Renal pelvis (tissue), 4 donors: ENCODE measurements around the gene LAMC3. TPM values are rescaled to one million over a fixed set of nuclear protein-coding genes. Genes with fewer than 3 reads are reported as not detected.

Source experiments
- DNase-seq: peaks from one replicate; pipeline ENCODE4 v3.0.0-alpha.2; 2013
- polyA plus RNA-seq, 3 donors: library from polyadenylated mRNA; unstranded; fragments of 120-200 nt; gene quantifications; one replicate each; pipeline ENCODE4 v1.2.1, GENCODE V29; 2013; ENCODE audit not compliant: insufficient read length in 3 of 3

Gene LAMC3
- polyA plus RNA-seq, 3 donors = 30.8 to 41.4 (median 35.6) TPM

DNA sequence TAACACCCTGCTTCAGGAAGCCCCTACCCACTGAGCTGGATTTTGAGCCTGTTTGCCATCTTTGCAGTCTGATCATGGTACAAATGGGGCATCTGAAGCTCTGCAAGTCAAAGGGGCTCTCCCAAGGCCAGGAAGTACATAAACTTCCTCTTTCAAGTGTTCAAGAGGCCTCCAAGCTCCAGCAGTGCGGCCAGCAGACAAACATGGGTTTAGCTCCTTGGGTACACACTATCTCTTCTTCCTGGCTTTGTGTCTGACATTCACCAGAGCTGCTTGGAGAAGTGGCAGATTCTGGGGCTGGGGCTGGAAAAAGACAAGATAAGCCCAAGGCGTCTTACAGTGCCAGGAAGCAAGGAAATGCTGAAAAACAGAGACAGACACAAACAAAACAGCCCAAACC, 34.1 kb downstream of the LAMC3 start:
- no peak for DNase-seq

DNA sequence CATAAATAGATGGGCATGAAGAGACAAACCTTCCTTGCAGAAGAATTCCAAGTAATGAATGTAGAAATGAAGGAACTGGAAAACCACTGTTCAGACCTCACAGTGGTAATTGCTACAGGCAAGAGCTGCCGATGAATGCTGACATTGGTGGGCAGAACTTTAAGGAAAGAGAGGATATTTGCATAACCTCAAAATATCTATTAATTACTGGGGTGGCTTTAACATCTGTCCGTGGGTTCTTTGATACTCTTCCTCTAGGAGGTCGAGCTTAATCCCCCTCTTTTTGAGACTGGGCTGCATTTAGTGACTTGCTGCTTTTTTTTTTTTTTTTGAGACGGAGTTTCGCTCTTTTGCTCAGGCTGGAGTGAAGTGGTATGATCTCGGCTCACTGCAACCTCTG, 34.7 kb downstream of the LAMC3 start:
- no peak for DNase-seq

DNA sequence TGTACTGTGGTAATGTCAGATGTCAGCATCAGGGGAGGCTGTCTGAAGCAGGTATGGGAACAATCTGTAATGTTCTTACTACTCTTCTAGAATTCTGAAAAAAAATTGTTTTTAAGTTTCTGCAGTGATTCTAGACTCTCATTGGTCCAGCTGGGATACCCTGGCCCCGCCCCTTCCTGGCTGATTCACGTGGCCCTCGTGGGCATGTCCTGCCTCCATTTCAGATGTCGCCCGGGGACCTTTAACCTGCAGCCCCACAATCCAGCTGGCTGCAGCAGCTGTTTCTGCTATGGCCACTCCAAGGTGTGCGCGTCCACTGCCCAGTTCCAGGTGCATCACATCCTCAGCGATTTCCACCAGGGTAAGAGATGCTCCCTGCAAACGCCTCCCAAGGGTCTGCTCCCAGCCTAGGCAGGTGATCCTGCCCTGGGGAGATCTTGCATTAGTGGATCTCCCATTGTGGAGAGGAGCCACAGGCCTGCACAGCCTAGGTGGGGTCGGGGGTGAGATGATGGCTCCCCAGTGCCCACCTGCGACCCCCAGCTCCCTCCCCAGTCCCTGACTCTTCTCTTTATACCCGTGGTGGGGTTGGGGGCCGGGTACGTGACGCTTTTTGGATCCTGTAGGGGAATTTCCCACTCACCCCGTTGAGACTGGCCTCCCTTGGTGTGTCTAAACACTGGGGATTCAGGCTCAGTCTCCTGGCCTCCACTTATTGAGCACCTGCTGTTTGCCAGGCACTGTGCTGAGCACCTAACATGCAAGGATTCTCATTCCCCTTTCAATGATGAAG, 36.5 kb downstream of the LAMC3 start:
- no peak for DNase-seq

DNA sequence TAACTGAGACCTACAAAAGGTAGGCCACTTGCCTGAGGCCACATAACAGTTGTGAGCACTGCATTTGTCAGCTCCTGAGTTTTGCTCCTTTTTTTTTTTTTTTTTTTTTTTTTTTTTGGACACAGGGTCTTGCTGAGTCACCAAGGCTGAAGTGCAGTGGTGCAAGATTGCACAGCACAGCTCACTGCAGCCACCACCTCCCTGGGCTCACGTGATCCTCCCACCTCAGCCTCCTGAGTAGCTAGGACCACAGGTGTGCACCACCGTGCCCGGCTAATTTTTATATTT, 37.1 kb downstream of the LAMC3 start:
- no peak for DNase-seq

DNA sequence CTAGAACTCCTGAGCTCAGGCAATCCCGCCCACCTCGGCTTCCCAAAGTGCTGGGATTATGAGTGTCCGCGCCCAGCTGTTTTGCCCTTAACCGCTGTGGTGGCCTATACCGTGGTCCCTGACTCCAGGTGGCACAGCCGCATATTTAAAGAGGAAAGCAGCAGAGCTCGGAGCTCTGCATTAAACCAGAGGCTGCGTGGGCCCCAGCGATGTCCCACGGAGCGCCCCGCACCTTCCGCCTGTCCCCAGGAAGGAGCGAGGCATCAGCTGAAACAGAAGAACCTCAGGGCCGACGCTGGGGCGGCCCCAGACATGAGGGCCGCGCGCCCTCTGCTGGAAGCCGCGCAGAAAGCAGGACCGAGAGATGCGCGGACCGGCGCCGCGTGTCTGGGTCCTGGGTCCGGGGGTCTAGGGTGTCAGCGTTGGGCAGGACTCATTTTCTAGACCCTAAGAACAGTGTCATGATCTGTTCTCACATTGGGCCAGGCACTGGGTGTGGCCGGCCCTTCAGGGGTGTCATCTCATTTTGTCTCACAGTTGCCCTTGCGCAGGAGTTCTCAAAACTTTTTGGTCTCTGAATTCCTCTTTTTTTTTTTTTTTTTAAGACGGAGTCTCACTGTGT, 37.7 kb downstream of the LAMC3 start:
- DNase-seq = peak; percentile 65

DNA sequence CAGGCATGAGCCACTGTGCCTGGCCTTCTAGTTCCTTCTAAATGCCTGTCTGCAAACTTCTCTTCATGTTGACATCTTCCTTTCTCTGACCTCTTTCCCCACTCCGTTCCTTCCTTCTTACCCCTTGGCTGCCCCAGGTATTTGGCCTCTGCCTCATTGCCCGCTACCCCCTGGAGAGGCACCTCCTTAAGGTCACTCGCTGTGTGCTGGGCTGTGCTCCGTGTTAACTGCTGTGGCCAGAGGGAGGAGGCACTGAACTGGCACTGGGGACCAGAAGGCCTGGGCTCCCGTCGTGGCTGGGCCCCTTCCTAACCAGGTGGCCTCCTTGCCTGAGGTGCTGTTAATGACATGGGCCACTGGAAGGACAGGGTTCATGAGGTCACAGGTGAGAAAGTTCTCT, 39.4 kb downstream of the LAMC3 start:
- DNase-seq = no peak

DNA sequence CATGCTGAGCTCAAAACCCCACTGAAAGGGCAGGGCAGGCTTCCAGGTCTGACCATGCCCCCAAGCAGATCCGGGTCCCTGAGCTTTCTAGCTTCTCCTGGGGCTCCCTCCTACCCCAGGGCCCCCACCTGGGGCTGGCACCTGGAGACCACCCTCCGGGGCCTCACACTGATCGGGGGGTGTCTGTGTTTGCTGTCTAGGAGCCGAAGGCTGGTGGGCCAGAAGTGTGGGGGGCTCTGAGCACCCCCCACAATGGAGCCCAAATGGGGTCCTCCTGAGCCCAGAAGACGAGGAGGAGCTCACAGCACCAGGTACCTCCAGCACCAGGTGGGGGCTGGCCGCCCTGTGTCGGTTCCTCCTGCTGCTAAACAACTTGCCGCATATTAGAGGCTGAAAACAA, 39.8 kb downstream of the LAMC3 start:
- no peak for DNase-seq

DNA sequence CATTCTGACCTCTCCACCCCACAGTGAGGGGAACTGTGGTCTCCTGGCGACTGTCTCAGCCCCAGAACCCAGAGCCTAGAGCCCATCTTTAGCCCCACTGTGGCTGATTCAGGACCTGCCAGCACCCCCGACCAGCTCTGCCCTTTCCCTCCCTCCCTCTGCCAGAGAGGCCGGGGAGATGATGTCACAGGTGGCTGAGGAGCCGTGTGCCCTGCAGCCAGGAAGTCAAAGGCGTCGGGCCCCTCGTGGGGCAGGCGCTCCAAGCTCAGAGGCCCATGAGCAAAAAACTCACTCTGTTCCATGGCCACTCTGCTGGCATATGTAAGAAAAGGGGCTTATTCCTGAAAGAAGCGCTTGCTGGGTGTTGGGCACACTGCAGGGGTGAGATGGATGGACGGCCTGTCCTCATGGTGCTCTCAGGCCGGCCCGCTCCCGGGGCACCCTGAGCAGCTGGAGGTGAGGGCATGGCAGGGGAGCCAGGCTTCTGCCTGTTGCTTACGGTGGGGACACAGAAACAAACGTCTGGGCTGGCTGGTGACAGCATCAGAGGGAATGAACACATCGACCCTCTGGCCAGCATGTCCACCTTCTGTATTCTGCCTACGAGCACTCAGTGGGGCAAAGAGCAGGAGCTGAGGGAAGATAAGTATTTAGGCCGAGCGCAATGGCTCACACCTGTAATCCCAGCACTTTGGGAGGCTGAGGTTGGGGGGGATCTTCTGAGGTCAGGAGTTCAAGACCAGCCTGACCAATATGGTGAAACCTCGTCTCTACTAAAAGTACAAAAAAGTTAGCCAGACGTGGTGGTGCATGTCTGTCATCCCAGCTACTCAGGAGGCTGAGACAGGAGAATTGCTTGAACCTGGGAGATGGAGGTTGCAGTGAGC, 41.1 kb downstream of the LAMC3 start:
- no peak for DNase-seq

DNA sequence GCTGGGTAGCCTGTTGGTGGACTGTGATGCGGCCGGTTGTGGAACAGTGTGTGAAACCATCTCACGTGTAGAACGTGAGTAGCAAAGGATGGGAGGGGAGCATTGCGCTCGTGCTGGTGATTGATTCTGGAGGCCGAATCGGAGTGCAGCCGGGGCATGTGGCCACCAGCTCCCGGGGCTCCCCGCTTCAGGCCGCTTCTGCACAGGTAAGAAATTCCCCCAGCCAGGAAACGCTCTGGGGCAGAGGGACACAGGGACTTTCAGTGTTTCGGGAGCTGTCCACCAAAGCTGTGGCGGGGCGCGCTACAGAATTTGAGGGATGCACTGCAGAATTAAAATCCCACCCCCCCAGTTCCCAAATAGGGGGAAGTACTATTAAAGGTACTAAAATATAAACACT, 41.9 kb downstream of the LAMC3 start:
- no peak for DNase-seq

DNA sequence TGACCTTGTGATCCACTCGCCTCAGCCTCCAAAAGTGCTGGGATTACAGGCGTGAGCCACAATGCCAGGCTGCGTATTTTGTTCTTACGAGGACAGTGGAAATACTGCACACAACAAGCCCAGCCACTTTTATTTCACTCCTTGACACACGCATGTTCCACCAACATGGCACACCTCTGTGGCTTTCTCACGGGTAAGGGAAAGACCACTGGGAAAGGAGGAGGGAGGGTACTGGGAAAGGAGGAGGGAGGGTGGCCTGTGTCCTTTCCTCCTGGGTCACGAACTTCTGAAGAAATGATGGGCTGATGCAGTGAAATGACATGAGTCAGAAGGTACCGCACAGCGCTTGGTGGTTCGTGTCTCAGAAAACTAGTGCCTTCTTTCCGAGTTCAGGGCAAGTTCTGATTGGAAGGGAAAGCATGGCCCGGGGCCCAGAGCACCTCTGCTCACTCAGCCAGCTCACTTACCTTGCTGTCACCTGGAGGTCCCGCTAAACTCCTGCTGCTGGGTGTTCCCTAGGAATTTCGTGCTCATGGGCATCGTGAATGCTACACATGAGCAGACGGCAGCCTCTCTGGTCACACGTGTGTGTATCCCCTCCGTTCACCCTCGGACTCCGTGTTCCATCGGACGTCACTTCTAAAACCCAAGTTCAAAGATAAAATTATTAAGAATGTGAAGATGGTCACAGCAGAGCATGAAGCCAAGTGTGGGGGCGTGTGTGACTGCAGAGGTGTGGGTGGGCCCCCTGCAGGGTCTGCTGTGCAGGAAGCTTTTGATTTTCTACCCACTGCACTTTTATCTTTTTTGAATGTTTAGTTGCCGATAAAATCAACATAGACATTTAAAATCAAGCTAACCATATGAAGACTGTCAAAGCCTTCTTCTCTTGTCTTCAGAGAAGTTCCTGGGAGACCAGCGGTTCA, 42.9 kb downstream of the LAMC3 start:
- DNase-seq = no peak

DNA sequence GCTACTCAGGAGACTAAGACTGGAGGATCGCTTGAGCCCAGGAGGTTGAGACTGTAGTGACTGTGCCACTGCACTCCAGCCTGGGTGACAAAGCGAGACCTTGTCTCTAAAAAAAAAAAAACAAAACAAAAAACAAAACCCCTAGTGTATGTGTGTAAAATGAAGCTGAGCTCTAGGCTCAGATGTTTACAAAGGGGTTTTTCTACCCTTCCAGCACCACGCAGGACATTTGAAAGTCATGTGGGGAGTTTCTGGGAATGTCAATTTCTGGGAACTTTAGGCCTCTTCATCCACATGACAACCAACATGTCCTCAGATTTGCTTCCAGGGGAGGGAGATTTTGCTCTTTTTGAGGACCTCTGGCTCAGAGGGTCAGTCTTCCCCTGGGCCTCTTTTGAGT, 44.9 kb downstream of the LAMC3 start:
- no peak for DNase-seq

DNA sequence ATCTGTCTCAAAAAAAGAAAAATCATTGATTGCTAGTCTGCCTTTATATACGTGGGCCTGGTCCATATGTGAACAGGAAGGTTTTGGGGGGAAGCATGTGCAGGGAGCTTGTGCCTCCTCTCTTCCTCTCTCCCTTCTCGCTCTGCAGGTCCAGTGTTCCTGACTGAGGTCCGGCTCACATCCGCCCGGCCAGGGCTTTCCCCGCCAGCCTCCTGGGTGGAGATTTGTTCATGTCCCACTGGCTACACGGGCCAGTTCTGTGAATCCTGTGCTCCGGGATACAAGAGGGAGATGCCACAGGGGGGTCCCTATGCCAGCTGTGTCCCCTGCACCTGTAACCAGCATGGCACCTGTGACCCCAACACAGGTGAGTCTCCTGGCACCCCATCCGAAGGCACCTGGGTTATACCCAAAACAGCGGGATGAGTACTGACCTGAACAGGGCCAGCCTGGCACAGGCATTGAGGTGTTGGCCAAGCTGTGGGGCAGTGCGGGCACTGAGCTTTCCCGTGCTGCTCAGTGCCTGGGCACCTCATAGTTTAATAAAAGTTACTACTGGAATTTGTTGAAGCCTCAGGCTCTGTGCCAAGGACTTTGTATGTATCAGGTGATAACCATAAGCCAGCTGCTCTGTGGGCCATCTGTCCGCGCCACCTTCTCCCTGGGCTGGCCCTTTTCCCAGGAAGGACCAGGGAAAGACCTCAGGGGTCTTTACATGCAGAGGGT, 48.0 kb downstream of the LAMC3 start:
- no peak for DNase-seq

DNA sequence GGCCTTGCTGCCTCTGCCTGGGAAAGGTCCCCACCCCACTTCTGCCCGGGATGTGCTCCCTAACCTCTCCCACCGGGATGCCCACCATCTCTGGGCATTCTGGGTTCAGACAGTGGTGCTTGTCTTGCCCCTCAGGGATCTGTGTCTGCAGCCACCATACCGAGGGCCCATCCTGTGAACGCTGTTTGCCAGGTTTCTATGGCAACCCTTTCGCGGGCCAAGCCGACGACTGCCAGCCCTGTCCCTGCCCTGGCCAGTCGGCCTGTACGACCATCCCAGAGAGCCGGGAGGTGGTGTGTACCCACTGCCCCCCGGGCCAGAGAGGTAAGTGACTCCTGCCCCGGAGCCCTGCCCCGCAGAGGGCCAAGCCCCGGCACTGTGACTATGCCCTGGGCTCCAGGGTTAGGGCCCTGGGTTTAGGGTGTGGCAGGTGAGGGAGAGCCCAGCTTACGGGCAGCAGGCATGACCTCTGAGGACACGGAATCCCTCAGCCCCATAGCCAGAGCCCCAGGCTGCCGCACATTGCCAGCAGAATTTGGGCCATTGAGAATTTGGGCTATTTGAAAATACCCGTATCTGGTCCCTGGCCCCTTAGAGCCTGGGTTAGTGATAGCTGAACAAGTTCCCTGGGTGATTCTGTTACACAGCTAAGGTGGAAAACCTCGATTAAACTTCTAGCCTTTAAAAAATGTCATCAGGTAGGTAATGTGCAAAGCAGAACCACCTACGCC, 52.1 kb downstream of the LAMC3 start:
- DNase-seq = no peak

DNA sequence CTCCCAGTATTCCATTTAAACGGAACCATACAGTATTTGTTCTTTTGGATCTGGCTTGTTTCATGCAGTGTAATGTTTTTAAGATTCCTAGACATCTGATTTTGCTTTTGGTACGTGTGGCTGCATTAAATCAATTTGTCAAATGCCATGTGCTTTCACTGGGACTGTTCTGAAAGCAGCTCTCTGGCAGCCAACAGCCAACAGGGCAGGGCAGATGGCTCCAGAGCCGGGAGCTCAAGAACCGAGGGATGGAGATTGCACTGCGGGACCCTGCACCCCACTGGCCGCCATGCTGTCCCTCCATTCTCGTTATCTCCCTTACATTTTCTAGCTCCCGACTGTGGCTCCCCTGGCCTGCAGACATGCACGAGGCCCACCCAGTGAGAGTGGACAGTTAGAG, 54.0 kb downstream of the LAMC3 start:
- no peak for DNase-seq

DNA sequence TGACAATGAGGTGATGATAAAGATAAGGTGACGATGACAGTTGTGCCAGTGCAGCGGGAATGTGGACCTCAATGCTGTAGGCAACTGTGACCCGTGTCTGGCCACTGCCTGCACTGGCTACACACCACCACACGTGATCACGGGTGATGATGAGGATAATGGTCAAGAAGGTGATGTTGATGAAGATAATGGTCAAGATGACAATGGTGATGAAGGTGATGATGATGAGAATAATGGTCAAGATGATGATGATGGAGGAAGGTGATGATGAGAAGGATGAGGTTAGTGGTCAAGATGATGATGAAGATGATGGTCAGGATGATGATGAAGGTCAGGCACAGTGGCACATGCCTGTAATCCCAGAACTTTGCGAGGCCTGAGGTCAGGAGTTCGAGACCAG, 56.6 kb downstream of the LAMC3 start:
- no peak for DNase-seq

DNA sequence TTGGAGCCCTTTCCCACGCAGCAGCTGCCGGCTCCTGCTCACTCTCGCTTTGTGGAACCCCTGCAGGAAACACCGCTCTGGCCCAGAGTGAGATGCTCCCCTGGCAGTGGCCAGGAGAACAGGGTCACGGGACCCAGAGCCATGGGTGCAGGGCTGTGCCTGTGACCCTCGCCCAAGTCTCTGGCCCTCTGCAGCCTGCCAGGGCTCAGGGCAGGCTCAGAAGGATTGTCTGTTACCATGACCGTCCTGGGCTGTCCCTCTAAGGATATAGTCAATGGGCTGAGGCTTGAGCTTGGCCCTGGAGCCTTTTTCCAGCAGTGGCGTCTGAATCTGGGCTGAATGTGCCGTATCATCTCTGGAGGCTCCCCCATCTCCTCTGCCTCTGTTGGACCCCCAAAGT, 58.7 kb downstream of the LAMC3 start:
- no peak for DNase-seq

DNA sequence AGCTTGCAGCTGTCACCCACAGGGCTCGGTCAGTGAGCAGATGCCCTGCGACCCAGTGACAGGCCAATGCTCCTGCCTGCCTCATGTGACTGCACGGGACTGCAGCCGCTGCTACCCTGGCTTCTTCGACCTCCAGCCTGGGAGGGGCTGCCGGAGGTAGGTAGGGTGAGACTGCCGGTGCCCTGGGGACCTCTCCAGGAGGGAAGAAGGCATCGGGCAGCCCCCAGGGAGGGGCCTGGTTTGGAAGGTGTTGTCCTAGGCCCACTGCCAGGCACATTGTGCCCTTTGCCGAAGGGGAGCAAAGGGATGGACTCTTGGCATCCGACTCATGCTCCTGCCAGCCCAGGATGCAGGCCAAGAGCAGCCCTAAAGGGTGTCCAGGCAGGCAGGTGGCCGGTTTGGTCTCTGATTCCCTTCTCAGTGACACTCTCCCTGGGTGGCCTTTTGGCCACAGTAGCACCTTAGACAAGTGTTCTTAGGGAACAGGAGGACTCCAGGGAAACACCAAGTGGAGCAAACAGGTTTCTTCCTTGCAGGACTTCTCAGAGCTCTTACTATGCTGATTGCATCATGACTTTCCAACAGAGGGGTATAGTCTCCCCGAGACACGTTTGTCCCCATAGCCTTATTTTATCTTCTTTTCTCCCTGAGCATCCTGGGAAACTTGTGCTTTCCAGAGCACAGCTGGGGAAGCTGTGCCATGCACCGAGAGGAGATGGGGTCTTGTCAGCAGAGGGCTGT, 59.3 kb downstream of the LAMC3 start:
- DNase-seq = no peak

DNA sequence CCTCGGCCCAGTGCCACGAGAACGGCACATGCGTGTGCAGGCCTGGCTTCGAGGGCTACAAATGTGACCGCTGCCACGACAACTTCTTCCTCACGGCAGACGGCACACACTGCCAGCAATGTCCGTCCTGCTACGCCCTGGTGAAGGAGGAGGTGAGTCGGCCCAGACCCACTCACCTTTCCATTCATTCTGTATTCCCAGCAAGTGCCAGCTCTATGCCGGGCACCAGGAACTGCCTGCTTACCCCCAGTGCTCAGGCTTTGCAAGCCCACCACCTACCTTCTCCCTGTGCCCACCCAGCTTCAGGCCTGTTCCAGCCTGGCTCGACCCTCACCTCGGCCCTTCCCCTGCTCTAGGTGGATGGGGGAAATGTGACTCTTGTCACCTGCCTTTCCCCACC, 60.7 kb downstream of the LAMC3 start:
- no peak for DNase-seq

DNA sequence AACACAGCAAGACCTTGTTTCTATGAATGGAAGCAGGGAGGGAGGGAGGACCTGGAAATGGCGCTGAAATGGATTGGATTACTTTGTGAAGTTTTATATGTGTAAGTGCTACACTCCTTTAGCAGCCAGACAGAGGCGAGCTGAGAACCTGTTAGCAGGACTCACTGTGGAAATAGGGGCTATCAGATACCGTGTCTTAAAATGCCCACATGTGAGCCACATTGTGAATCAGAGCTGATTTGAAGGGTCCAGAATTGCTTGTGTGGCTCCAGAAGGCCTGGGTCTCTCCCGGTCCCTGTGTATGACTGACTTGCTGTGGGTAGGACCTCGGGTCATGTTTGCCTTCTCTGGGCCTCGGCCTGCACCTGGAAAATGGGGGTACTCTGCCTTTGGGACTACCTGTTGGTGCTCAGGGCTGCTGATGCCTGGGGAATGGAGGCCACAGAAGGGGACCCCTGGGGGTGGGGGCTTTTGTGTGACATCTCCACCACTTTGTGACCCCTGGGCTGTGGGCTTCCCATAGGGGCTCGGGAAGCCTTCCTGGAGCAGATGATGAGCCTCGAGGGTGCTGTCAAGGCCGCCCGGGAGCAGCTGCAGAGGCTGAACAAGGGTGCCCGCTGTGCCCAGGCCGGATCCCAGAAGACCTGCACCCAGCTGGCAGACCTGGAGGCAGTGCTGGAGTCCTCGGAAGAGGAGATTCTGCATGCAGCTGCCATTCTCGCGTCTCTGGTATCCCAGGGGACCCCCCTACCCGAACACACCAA, 63.3 kb downstream of the LAMC3 start:
- DNase-seq = no peak
